ENCODE data around the gene SOD1. TPM values are rescaled to one million over a fixed set of nuclear protein-coding genes. Genes with fewer than 3 reads are reported as not detected.

SOD1 gene
- total RNA-seq, 1 experiment from 2014 or later: 288 TPM

DNA sequence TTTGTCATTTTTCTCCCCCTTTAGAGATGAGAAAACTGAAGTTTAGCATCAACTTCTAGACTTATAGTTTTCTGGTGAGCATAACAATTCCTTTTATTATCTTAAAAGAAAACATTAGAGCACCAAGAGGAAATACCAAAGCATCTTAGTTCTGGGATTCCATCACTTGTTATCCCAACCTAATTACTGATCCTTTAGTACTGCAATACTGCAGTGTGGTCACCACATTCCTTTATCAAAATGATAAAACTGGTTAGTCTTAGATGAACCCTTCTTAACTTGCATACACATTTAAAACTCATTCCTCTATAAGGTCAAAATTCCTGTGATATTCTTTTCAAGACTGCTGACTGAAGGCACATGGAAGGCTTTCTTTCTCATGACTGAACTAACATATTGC lies 23.1 kb downstream of the SOD1 start:
- no peak for DNase-seq
- Histone ChIP-seq H3K27ac (no peak overlapping the region), H2AFZ (no peak overlapping the region), H3K4me2 (no peak overlapping the region), H4K20me1 (ENCODE audit: insufficient read depth) (no peaks in the 10 kb centered on the region; the same call in 1 of the 2 replicates), H3K79me2 (ENCODE audit: low read depth) (peaks cover 3% of the 10 kb centered on the region; the same call in 1 of the 2 replicates), H3K9me3 (ENCODE audit: insufficient read depth, low read depth) (no peaks in the 10 kb centered on the region), H3K9me2 (ENCODE audit: insufficient read depth) (no peaks in the 10 kb centered on the region), H3K36me3 (ENCODE audit: low read depth) (peaks cover 20% of the 10 kb centered on the region; the same call in 1 of the 2 replicates), H3K4me3 (no peak overlapping the region), H3F3A (ENCODE audit: insufficient read depth, low read depth) (no peaks in the 10 kb centered on the region), H3K27me3 (ENCODE audit: insufficient read depth, low read depth) (no peaks in the 10 kb centered on the region), H3K4me1 (replicated peaks; ENCODE audit: insufficient read depth) (no peaks in the 10 kb centered on the region)
- TF ChIP-seq EZH2 (IDR thresholded peaks at IDR 0.05; ENCODE audit: low read depth): no peak
- TF ChIP-seq, protein P1, sequence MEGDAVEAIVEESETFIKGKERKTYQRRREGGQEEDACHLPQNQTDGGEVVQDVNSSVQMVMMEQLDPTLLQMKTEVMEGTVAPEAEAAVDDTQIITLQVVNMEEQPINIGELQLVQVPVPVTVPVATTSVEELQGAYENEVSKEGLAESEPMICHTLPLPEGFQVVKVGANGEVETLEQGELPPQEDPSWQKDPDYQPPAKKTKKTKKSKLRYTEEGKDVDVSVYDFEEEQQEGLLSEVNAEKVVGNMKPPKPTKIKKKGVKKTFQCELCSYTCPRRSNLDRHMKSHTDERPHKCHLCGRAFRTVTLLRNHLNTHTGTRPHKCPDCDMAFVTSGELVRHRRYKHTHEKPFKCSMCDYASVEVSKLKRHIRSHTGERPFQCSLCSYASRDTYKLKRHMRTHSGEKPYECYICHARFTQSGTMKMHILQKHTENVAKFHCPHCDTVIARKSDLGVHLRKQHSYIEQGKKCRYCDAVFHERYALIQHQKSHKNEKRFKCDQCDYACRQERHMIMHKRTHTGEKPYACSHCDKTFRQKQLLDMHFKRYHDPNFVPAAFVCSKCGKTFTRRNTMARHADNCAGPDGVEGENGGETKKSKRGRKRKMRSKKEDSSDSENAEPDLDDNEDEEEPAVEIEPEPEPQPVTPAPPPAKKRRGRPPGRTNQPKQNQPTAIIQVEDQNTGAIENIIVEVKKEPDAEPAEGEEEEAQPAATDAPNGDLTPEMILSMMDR (conservative IDR thresholded peaks at IDR 0.05): no peak
- BruUV-seq (replicated peaks): no TSS peak
- ChIA-PET POLR2A (ENCODE audit: unreplicated experiment) (no interaction called here), CTCF (no interaction called here)
- intact Hi-C loops (cut with micrococcal nuclease; ENCODE audit: unreplicated experiment): no loop called here

DNA sequence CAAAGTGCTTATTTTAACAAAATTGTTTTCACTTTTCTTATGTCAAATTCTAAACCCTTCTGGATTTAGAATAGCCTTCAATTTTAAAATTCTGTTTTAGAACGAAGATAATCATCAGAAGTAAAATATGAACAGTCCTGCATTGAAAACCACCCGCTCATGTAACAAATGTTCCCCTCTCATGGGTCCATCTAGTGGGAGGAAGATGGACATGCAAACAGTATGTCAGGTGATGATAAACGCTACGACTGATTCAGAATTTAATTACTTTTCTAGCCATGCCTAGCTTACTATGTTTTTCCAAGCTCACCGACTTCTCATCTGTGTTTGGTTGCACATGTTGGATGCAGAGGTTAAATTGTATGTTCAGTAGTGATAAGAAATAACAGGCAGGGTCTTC lies 23.5 kb downstream of the SOD1 start:
- Histone ChIP-seq H3K9me2 (ENCODE audit: insufficient read depth) (no peaks in the 10 kb centered on the region), H3K4me3 (no peak overlapping the region), H2AFZ (no peak overlapping the region), H3K79me2 (ENCODE audit: low read depth) (peaks cover 3% of the 10 kb centered on the region; the same call in 1 of the 2 replicates), H4K20me1 (ENCODE audit: insufficient read depth) (no peaks in the 10 kb centered on the region; the same call in 1 of the 2 replicates), H3K9me3 (ENCODE audit: insufficient read depth, low read depth) (no peaks in the 10 kb centered on the region), H3K4me2 (no peak overlapping the region), H3K4me1 (replicated peaks; ENCODE audit: insufficient read depth) (no peaks in the 10 kb centered on the region), H3F3A (ENCODE audit: insufficient read depth, low read depth) (no peaks in the 10 kb centered on the region), H3K36me3 (ENCODE audit: low read depth) (peaks cover 20% of the 10 kb centered on the region; the same call in 1 of the 2 replicates), H3K27ac (no peak overlapping the region), H3K27me3 (ENCODE audit: insufficient read depth, low read depth) (no peaks in the 10 kb centered on the region)
- ChIA-PET POLR2A (ENCODE audit: unreplicated experiment) (no interaction called here), CTCF (no interaction called here)
- intact Hi-C loops (cut with micrococcal nuclease; ENCODE audit: unreplicated experiment): no loop called here
- DNase-seq: no peak
- no TSS peak for BruUV-seq (replicated peaks)
- TF ChIP-seq, protein P1 (conservative IDR thresholded peaks at IDR 0.05): no peak
- no peak for TF ChIP-seq EZH2 (IDR thresholded peaks at IDR 0.05; ENCODE audit: low read depth)

DNA sequence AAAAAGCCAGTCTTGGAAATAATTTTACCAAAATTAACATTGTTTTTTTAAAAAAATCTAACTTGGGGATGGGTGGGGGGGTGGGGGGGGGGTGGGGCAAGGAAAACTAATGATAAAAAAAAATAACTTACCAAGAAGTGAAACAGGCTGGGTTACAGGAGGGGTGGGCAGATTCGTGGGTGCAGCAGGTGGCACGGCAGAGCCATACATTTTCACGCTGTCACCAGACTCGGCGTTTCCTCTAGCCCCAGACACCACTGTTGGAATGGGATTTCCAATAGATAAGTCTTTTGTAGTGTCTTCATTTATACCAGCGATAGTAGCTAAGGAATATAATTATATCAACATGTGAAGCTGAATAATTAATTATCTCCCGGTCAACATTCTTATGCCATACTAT lies 25.4 kb downstream of the SOD1 start:
- no peak overlapping the region for H3K4me3 ChIP-seq
- peaks cover 20% of the 10 kb centered on the region; the same call in 1 of the 2 replicates for H3K36me3 ChIP-seq (ENCODE audit: low read depth)
- H3K4me2 ChIP-seq: no peak overlapping the region
- no peaks in the 10 kb centered on the region for H3K9me3 ChIP-seq (ENCODE audit: insufficient read depth, low read depth)
- no peak for DNase-seq
- H3K79me2 ChIP-seq (ENCODE audit: low read depth): peaks cover 3% of the 10 kb centered on the region; the same call in 1 of the 2 replicates
- H3K9me2 ChIP-seq (ENCODE audit: insufficient read depth): no peaks in the 10 kb centered on the region
- no TSS peak for BruUV-seq (replicated peaks)
- no peak overlapping the region for H2AFZ ChIP-seq
- no peak for TF ChIP-seq EZH2 (IDR thresholded peaks at IDR 0.05; ENCODE audit: low read depth)
- TF ChIP-seq, protein P1 (conservative IDR thresholded peaks at IDR 0.05): no peak
- H3F3A ChIP-seq (ENCODE audit: insufficient read depth, low read depth): no peaks in the 10 kb centered on the region
- ChIA-PET POLR2A (ENCODE audit: unreplicated experiment) (no interaction called here), CTCF (no interaction called here)
- no peaks in the 10 kb centered on the region for H3K27me3 ChIP-seq (ENCODE audit: insufficient read depth, low read depth)
- H3K4me1 ChIP-seq (replicated peaks; ENCODE audit: insufficient read depth): no peaks in the 10 kb centered on the region
- H3K27ac ChIP-seq: no peak overlapping the region
- no peaks in the 10 kb centered on the region; the same call in 1 of the 2 replicates for H4K20me1 ChIP-seq (ENCODE audit: insufficient read depth)
- intact Hi-C loops (cut with micrococcal nuclease; ENCODE audit: unreplicated experiment): no loop called here
